ENCODE measurements around the gene BOK.

Gene BOK

GRCh38 chr2:241607162-241607885 lies 48.8 kb downstream of the BOK start:
- no peak for DNase-seq

- no peak for DNase-seq
Measured at GRCh38 chr2:241608881-241609280, 50.3 kb downstream of the BOK start.

GRCh38 chr2:241609859-241610793 lies 51.6 kb downstream of the BOK start:
- DNase-seq = peak; percentile 68

- DNase-seq = no peak
Measured at GRCh38 chr2:241611062-241611461, 52.5 kb downstream of the BOK start.

GRCh38 chr2:241612156-241613016 lies 53.8 kb downstream of the BOK start:
- DNase-seq = no peak

GRCh38 chr2:241613017-241613780 lies 54.7 kb downstream of the BOK start:
- DNase-seq = no peak

- no peak for DNase-seq
Measured at GRCh38 chr2:241615041-241615440, 56.5 kb downstream of the BOK start.

- DNase-seq = no peak
Measured at GRCh38 chr2:241615522-241616052, 57.0 kb downstream of the BOK start.

- DNase-seq = no peak
Measured at GRCh38 chr2:241616168-241617125, 57.9 kb downstream of the BOK start.

- DNase-seq = no peak
Measured at GRCh38 chr2:241617431-241618154, 59.0 kb downstream of the BOK start.

- DNase-seq = no peak
Measured at GRCh38 chr2:241618296-241618805, 59.8 kb downstream of the BOK start.

- DNase-seq = no peak
Measured at GRCh38 chr2:241618829-241619228, 60.3 kb downstream of the BOK start.

- DNase-seq = no peak
Measured at GRCh38 chr2:241619597-241620418, 61.3 kb downstream of the BOK start.

- no peak for DNase-seq
Measured at GRCh38 chr2:241620419-241620769, 61.8 kb downstream of the BOK start.

Data from kidney glomerular epithelial cell (primary cell).